OCI-LY1 (cell line): ENCODE data around the gene PLAGL2.
A peak's percentile ranks its signal among the peaks of the same experiment; 100 is the strongest.

Experiments used
- H2AFZ ChIP-seq: fragments of 200-600 bp; sonication (generic), shearing (Covaris generic); 2 replicates; pipeline ENCODE4 v1.6.0; 2014; ENCODE audit warnings: antibody characterized with exemption, mild to moderate bottlenecking, low read length
- H3F3A ChIP-seq: fragments of 200-600 bp; sonication (generic), shearing (Covaris generic); 2 replicates; pipeline ENCODE4 v1.6.0; 2014; ENCODE audit warnings: mild to moderate bottlenecking, antibody characterized with exemption, low read length, moderate library complexity; ENCODE audit not compliant: insufficient read depth
- H3K27ac ChIP-seq: fragments of 200-600 bp; sonication (generic); 2 replicates; pipeline ENCODE4 v1.5.1; 2014; ENCODE audit warnings: low read length, mixed run types, mild to moderate bottlenecking, low read depth; ENCODE audit not compliant: poor library complexity, severe bottlenecking
- H3K27me3 ChIP-seq: fragments of 200-600 bp; sonication (generic); 2 replicates; pipeline ENCODE4 v1.6.0; 2014; ENCODE audit warnings: antibody characterized with exemption, mild to moderate bottlenecking, low read length, moderate library complexity; ENCODE audit not compliant: insufficient read depth
- H3K36me3 ChIP-seq: fragments of 200-600 bp; sonication (generic); 2 replicates; pipeline ENCODE4 v1.6.1; 2014; ENCODE audit warnings: mild to moderate bottlenecking, antibody characterized with exemption, low read length, moderate library complexity, mixed read lengths; ENCODE audit not compliant: insufficient read depth
- H3K4me1 ChIP-seq: fragments of 200-600 bp; sonication (generic); 2 replicates; pipeline ENCODE4 v1.5.1; 2014; ENCODE audit warnings: mild to moderate bottlenecking, low read length, moderate library complexity; ENCODE audit not compliant: insufficient read depth, severe bottlenecking
- H3K4me2 ChIP-seq: fragments of 200-600 bp; sonication (generic), shearing (Covaris generic); 2 replicates; pipeline ENCODE4 v1.6.1; 2014; ENCODE audit warnings: low read length
- H3K4me3 ChIP-seq: fragments of 200-600 bp; sonication (generic); 2 replicates; pipeline ENCODE4 v1.5.1; 2014; ENCODE audit warnings: low read length, low read depth, mild to moderate bottlenecking, mixed read lengths; ENCODE audit not compliant: poor library complexity, severe bottlenecking
- H3K79me2 ChIP-seq: fragments of 200-600 bp; shearing (Covaris generic); 2 replicates; pipeline ENCODE4 v1.6.1; 2016; ENCODE audit warnings: mixed run types, low read length, mixed read lengths; ENCODE audit not compliant: insufficient read depth
- H3K9ac ChIP-seq: fragments of 200-600 bp; sonication (generic), shearing (Covaris generic); 2 replicates; pipeline ENCODE4 v1.6.1; 2014; ENCODE audit warnings: mild to moderate bottlenecking, low read length, mixed read lengths
- H3K9me2 ChIP-seq: fragments of 200-600 bp; sonication (generic), shearing (Covaris generic); 2 replicates; pipeline ENCODE4 v1.6.1; 2014; ENCODE audit warnings: low read depth, mild to moderate bottlenecking, low read length, mixed read lengths
- H3K9me3 ChIP-seq: fragments of 200-600 bp; shearing (Covaris generic); 2 replicates; pipeline ENCODE4 v1.6.1; 2014; ENCODE audit warnings: low read length, mixed read lengths
- H4K20me1 ChIP-seq: fragments of 200-600 bp; sonication (generic), shearing (Covaris generic); 2 replicates; pipeline ENCODE4 v1.6.0; 2016; ENCODE audit warnings: mild to moderate bottlenecking, low read length; ENCODE audit not compliant: insufficient read depth
- CTCF ChIP-seq: fragments of 200-600 bp; sonication (generic), shearing (Covaris generic); IDR thresholded peaks from 2 replicates; pipeline ENCODE4 v1.5.1; 2017; ENCODE audit warnings: mild to moderate bottlenecking, antibody characterized with exemption, low read length, moderate library complexity, mixed read lengths
- EZH2 ChIP-seq: fragments of 200-600 bp; sonication (generic), shearing (Covaris generic); IDR thresholded peaks from 2 replicates; pipeline ENCODE4 v1.8.0; 2017; ENCODE audit warnings: borderline replicate concordance, mixed run types, mild to moderate bottlenecking, antibody characterized with exemption, low read length, moderate library complexity, mixed read lengths

The PLAGL2 gene

GRCh38 chr20:32244150-32244823, 36.7 kb upstream of the PLAGL2 start:
- Histone ChIP-seq H3K9me2 (no peaks in the 10 kb centered on the region), H3K4me2 (no peak overlapping the region), H3K4me3 (no peak overlapping the region), H3K9me3 (no peaks in the 10 kb centered on the region), H3K4me1 (no peaks in the 10 kb centered on the region), H3F3A (no peaks in the 10 kb centered on the region), H2AFZ (no peak overlapping the region), H3K9ac (no peak overlapping the region), H3K27me3 (no peaks in the 10 kb centered on the region), H3K36me3 (no peaks in the 10 kb centered on the region; the same call in 1 of the 2 replicates), H4K20me1 (no peaks in the 10 kb centered on the region), H3K79me2 (no peaks in the 10 kb centered on the region), H3K27ac (no peak overlapping the region)
- TF ChIP-seq CTCF (no peak), EZH2 (no peak)

GRCh38 chr20:32241807-32242206, 34.3 kb upstream of the PLAGL2 start:
- Histone ChIP-seq H3K4me2 (no peak overlapping the region), H3F3A (no peaks in the 10 kb centered on the region), H3K27ac (no peak overlapping the region), H3K9ac (no peak overlapping the region), H3K4me3 (no peak overlapping the region), H3K79me2 (no peaks in the 10 kb centered on the region), H3K9me3 (no peaks in the 10 kb centered on the region), H3K9me2 (no peaks in the 10 kb centered on the region), H2AFZ (no peak overlapping the region), H4K20me1 (no peaks in the 10 kb centered on the region), H3K4me1 (no peaks in the 10 kb centered on the region), H3K36me3 (peaks cover 6% of the 10 kb centered on the region; the same call in 1 of the 2 replicates), H3K27me3 (no peaks in the 10 kb centered on the region)
- no peak for TF ChIP-seq CTCF
- no peak for TF ChIP-seq EZH2

GRCh38 chr20:32240205-32240604, 32.7 kb upstream of the PLAGL2 start:
- no peak overlapping the region for H3K9ac ChIP-seq

More at GRCh38 chr20:32240205-32240604, 32.7 kb upstream of the PLAGL2 start:
- H2AFZ ChIP-seq: no peak overlapping the region
- no peak overlapping the region for H3K4me3 ChIP-seq
- H3K4me1 ChIP-seq: no peaks in the 10 kb centered on the region
- no peaks in the 10 kb centered on the region for H4K20me1 ChIP-seq
- no peaks in the 10 kb centered on the region for H3K9me2 ChIP-seq
- no peak overlapping the region for H3K27ac ChIP-seq
- H3K9me3 ChIP-seq: no peaks in the 10 kb centered on the region
- H3K79me2 ChIP-seq: no peaks in the 10 kb centered on the region
- H3K36me3 ChIP-seq: peaks cover 22% of the 10 kb centered on the region
- no peaks in the 10 kb centered on the region for H3F3A ChIP-seq
- H3K27me3 ChIP-seq: no peaks in the 10 kb centered on the region
- TF ChIP-seq EZH2 (no peak), CTCF (peak; percentile 29; the same call in 1 of the 2 replicates)
- H3K4me2 ChIP-seq: no peak overlapping the region
